NCI-H2227 (cell line): ENCODE data around the gene SLC25A13.

Source experiments
- DNase-seq: peaks from one replicate; lab custom pipeline; 2025; ENCODE audit not compliant: unreplicated experiment; lab: John Stamatoyannopoulos, UW

SLC25A13 gene

DNA sequence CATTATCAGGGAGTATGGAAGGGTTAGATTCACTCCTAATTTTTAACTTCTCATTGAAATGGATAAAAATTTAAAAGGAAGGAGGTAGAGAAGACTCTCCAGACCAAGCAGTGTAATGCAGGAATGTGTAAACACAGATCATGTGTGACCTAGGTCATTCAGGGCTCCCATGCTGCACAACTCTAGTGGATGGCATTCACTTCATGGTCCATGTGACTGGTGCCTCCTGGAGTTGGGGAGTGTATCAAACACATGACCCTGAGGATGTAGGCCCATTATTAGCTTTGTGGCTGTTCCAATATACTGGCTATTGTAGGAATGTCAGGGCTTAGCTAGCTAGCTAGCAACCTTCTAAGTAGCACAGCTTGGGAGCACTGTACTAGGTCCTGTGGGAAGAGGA is 109.9 kb downstream of the SLC25A13 start:
- DNase-seq = no peak

- no peak for DNase-seq
Measured at GRCh38 chr7:96205665-96206064, 116.2 kb downstream of the SLC25A13 start.

GRCh38 chr7:96204601-96205000 is 117.3 kb downstream of the SLC25A13 start:
- DNase-seq = no peak

DNA sequence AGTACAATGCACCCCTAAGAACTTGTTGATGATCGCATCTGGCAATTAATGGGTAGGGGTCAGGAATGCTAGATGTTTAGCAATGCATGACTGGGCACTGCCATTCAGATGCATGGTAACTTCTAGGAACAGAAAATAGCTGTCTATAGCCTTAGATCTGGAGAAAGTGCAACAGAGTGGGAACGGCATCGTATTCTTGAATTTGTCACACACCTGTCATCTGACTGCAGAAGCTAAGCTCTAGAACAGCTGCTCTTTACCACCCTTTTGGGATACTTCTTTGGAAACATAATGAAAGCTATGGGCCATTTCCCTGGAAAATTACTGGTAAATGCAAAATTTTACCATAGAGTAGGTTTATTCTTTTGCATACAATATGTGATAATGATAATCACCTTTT is 118.1 kb downstream of the SLC25A13 start:
- no peak for DNase-seq

DNA sequence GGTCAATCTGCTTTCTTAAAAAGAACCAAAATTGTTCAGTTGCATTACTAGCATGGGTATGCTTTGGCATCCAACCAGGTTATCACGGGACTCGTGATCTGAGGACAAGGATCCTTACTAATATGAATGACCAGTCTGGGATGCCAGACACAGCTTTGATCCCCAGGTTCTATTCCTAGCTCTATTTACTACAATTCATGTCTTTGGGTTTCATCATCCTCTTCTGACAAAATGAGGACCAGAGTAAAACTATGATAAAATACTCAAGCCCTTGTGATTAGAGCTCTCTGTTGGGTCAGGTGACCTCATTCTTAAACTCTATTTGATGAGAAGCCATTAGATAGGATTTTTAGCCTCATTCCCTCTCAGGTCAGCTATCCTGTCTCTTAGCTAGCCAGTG is 119.8 kb downstream of the SLC25A13 start:
- no peak for DNase-seq

DNA sequence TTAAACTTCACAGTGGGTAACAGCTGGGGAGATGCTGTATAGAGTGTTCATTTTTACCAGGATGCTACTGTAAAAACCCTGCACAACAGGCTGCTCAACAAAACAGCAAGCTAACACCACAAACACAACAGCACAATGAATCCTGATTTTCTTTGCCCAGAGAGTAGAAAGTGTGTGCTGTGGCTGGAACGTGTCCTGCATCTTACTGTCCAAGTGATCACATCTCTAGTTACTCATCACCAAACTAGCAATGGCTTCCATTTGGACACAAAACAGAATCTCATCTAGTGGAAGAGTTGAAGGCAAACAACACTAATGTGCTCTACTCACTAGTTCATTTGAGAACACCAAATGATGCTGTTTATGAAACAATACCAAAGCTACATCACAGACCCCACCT is 121.2 kb downstream of the SLC25A13 start:
- DNase-seq = no peak

- no peak for DNase-seq
Measured at GRCh38 chr7:96199421-96199820, 122.5 kb downstream of the SLC25A13 start.

- DNase-seq = no peak
Measured at GRCh38 chr7:96198047-96198636, 123.8 kb downstream of the SLC25A13 start.

DNA sequence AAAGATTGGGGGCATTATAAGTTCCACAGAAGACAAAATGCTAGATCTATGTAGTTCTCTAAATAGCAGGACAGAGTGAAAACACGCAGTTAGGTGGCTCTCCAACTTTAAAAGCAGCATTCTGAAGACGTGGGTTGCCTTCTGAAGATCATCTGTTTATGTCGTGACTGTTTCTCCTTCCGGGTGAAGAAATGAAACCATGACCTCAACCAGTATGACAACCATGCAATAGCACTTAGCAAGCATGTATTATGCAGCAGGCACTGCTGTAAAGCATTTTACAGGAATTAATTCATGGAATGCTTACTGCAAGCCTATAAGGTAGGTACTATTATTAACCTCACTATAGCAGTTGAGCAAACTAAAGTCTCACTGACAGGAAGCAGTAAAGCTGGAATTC is 125.2 kb downstream of the SLC25A13 start:
- DNase-seq = no peak

- no peak for DNase-seq
Measured at GRCh38 chr7:96189129-96189820, 132.6 kb downstream of the SLC25A13 start.

DNA sequence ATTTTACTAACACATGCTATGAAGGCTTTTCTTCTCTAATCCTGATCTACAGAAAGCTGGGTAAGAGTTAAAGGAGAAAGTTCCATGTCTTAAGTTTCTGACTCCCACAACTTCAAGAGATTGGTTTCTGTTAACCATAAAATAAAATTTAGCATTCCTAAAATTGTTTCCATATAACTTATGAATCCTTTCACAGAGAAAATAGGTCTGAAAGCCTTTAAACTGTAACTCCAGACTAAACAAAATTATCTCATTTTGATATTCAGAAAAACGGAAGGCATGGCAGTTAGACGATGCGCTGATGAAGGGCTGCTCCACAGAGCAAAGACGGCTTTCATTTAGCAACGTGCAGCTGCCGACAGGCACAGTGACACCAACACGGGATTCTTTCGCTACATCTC is 133.3 kb downstream of the SLC25A13 start:
- no peak for DNase-seq

GRCh38 chr7:96188174-96188581 is 133.7 kb downstream of the SLC25A13 start:
- DNase-seq = peak; percentile 35

DNA sequence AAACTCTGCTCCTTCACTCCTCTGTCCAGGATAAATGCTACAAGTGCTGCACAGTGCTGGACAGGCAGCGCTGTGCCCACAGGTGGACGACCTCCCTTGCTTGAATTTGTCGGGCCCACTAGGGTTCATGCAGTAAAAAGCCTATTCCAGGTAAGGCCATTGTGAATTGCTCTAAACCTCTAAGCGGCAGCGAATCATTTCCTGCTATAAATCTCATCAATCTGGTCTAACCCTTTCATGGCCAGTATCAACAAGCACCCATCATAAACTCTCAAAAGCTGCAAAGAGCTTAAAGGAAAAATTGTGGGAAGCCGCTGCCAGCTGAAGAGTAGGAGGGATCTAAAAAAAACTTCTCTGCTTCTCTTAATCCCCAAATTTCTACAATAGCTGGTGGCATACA is 134.2 kb downstream of the SLC25A13 start:
- DNase-seq = no peak

GRCh38 chr7:96184783-96185182 is 137.1 kb downstream of the SLC25A13 start:
- no peak for DNase-seq

GRCh38 chr7:96183163-96183670 is 138.7 kb downstream of the SLC25A13 start:
- no peak for DNase-seq

DNA sequence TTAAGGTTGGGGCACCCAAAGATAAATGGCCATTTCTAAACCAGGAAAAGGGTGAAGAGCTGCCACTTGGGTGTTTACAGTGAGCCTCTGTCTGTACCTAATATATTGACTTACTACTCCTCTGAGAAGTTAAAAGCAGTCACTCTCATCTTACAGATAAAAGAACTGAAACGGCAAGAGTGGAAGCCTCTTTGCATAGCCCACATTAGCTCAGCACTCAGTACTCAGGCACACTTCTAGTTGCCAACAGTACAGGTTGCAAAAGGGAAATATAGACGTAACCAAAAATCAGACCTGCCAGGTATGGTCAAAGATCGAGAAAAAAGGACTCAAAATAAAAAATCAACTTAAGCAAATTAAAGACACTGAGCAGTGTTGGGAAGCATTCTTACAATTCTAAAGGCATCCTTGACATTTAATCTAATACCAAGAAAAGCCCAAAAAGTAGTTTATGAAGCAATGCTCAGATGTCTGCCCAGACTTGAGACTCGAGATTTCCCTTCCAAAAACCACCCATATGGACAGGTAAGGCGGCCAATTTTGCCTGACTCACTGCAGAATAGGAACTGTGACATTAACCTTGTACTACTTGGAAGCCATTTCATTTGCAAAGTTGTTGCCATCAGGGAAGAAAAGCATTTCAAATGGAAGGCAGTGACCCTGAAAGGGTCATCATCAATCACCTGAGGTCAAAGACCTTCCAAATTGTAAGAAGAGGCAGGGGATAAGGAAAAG is 139.3 kb downstream of the SLC25A13 start:
- DNase-seq = no peak

GRCh38 chr7:96181174-96181573 is 140.7 kb downstream of the SLC25A13 start:
- no peak for DNase-seq

DNA sequence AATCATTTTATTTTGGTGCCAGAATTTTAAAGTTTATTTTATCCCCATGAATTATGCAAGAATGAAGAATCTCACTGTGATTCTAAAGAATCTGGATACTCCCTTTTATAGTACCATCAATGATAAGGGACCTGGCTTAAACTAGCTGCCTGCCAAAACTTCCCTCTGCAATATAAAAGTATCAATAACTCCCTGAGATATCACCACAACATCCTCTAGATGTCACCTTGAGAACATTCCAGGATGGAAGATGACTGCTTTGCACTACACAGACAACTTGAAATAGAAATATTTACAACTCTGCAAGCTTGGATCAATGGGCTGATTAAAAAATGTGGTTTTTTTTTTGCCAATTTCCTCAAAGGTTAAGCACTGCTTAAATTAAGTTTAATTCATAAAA is 142.1 kb downstream of the SLC25A13 start:
- no peak for DNase-seq

DNA sequence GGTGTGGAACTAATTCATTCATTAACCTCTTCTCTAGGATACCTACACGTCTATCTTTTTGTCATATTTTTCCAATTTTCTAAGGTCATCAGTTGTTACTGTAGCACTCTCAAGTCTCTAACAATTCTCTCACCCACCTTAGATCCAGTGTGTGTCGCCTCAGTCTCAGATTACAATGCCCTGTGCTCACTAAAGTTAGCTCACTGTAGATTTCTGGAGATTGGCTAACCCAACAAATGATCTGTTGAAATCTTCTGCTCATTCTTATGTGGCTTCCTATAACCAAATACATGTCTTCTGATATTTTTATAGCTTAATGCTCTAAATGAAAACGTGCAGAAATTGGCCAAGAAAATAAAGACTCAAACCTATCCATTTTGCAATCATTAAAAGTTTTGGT is 142.6 kb downstream of the SLC25A13 start:
- no peak for DNase-seq

DNA sequence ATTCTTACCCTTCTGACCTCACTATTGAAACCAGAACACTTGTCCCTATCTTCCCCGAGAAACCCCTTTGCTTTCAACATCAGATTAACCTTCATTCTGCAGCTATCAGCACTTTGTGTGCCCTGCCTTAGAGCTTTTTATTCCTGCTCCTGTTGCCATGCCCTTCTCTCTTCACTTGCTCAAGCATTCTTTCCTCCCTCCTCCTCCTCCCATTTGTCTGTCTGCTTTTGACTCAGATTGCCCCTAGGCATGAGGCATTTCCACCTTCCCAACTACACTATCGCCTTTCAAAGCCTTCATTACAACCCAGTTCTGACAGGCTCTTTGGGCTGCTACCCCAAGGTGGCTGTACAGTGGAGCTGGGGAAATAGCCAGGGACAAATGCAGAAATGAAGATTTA is 143.3 kb downstream of the SLC25A13 start:
- DNase-seq = no peak

- DNase-seq = no peak
Measured at GRCh38 chr7:96177353-96177752, 144.5 kb downstream of the SLC25A13 start.

- no peak for DNase-seq
Measured at GRCh38 chr7:96174812-96175211, 147.1 kb downstream of the SLC25A13 start.
